G401 (cell line): ENCODE measurements around the gene RPA1. TPM values are rescaled to one million over a fixed set of nuclear protein-coding genes. Genes with fewer than 3 reads are reported as not detected.
A peak's percentile ranks its signal among the peaks of the same experiment; 100 is the strongest.

Experiments
- DNase-seq: peaks from one replicate; pipeline ENCODE4 v3.0.0-alpha.2; 2015; ENCODE audit warnings: low spot score
- in situ Hi-C: cut with HindIII; loops from 2 replicates; pipeline ENCODE4 v1.10.0; 2016; ENCODE audit warnings: low sequenced_read_pairs, mixed read lengths
- total RNA-seq: library from RNA; depleted of rRNA; stranded (reverse); fragments of >200 nt; shearing (Covaris generic); gene quantifications from 2 replicates; pipeline ENCODE4 v1.2.3, GENCODE V29; 2014

Gene RPA1
- total RNA-seq, 1 experiment from 2014 or later, result 102 TPM

DNA sequence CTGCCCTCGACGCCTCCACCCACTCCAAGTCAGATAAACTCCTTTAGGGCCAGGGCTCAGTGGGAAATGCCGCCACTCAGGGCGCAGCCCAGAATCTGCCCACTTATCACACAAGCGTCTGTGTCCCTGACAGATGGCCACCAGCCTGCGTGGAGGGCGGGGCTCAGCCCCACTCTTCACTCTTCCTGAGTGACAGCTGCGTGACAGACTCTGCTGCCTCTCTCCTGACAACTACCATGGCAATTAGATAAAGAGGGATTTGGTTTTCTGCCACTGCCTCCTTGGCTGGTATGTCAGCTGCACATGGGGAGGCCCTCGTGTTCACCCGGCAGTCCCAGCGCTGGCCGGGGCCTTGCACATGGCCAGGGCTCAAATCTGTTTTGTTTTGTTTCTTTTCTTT lies 99.2 kb downstream of the RPA1 start:
- in situ Hi-C loops, result no loop called here
- DNase-seq, result peak; percentile 80

DNA sequence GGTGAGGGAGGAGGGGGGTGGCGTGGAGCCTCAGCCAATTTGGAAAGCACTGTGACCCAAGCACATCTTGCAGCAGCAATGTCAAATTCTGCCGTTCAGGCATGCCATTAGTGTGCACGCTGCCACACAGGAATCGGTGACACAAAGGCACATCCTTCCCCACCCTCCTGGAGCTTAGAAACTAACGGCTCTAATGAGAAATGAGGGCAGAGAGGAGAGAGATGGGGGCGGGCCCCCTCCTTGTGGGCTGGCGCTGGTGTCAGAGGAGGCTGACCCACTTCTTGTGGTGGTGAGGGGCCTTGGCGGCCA lies 100.5 kb downstream of the RPA1 start:
- in situ Hi-C loops, result no loop called here
- DNase-seq, result no peak

DNA sequence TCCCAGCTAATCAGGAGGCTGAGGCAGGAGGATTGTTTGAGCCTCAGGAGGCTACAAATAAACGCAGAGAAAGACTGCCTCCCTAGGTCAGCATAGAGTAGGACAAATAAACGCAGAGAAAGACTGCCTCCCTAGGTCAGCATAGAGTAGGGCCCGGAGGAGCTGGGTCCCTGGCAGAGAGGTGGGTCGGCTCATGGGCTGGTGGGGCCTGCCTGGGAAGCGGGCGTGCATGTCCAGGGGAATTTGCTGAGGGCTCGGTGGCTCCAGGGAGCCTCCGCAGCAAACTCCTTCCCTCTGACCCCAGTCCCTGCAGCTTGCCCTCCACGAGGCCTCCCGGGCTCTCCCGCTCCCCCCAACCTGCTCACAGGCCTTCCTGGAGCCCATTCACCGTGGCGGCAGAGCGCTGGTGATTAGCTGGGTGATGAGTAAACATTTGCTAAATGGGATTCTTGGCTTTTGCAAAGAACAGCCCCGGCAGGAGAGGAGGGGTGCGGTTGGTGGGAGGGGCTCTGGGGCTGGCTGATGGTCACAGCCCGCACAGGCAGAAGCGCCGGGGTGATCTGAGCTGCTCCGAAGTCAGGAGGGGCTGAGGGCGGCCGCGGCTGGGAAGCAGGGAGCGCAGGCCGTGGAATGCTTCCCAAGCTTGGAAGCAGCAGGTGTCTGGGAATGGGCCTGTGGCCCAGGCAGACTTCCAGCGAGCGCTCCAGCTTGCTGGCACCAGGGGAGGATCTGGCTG lies 102.2 kb downstream of the RPA1 start:
- peak; percentile 86 for DNase-seq
- in situ Hi-C loops, result no loop called here

DNA sequence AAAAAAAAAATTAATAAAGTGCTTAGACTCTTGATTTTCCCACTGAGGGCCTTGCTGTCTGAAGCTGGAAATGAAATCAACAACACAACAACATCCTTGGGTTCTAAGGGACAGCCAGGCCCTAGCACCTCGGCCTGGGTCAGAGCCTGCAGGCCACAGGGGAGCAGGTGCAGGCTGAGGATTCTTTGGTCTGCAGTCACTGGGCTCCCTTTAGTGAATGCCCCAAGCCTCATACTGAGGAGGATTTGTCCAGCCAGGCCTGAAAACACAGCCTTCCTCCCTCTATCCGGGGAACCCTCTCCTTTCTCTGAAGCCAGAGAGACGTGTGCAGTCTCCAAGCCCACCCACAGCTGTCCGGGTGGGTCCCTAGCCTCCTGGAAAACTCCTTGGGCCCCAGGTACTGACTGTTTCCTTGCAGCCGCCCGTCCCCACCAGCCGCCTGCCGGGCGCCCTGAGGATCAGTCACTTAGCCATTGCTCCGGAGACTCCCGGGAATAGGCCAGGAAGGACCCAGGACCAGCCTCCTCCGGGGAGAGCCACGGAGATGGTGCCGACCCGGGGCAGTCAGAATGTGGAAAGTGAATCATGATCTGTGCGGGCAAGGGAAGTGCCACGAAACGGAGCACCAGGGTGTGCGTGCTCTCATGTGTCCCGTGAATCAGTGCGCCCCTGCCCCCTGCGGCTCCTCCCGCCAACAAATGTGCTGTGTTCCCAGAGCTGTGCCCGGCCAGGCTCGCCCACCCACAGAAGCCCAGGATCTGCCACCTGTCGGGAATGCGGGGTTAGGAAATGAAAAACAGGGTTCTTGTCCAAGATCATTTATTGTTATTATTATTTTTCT lies 104.3 kb downstream of the RPA1 start:
- in situ Hi-C loops, result no loop called here
- DNase-seq, result no peak

DNA sequence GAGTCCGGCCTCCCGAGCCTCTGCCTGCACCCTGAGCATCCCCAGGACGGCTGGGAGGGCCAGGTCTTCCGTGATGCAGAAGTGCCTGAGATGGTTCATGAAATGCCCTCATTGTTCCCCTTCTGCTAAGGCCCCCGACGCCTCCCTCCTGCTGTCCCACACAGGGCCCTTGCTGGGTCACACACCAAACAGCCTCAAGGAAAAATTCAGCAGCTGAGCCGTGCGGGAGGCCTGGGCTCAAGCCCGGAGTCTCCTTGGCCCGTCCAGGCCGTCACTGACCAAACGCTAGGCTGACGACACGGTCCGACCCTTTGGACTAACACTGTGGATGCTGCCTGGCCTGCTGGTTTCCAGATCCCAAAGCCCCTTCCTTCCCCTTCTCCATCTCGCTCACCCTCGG lies 105.1 kb downstream of the RPA1 start:
- peak; percentile 53 for DNase-seq
- in situ Hi-C loops, result no loop called here

DNA sequence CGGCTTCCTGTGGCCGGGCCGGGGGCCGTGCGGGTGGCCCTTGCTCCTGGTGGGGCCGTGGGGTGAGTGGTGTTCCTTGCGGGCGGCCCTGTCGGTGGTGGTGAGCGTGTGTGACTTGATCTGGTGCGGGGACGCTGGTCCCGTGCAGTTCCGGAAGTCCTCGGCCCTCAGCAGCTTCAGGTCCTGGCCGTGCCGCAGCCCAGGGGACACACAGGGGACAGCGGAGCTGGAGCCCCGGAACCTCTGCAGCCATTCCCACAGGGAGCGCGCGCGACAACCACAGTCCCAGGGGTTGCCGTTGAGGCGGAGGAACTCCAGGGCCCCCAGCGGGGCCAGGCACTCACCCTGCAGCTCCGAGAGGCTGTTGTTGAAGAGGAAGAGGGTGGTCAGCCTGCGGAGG lies 107.0 kb downstream of the RPA1 start:
- DNase-seq, result no peak
- in situ Hi-C loops, result no loop called here

DNA sequence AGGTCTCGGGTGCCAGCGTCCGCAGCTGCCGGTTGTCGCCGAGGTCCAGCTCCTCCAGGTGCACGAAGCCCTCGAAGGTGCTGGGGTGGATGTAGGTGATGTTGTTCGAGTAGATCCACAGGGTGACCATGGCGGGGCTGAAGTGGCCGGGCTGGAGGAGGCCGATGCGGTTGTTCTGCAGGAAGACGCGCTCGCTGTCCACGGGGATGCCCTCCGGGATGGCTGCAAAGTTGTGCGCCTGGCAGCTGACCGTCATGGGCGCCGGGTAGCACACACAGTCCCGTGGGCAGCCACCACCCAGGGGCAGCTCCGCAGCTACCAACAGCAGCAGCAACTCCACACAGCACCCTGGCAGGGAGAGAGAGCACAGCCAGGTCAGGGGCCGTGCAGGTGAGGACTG lies 107.7 kb downstream of the RPA1 start:
- DNase-seq, result no peak
- in situ Hi-C loops, result no loop called here

DNA sequence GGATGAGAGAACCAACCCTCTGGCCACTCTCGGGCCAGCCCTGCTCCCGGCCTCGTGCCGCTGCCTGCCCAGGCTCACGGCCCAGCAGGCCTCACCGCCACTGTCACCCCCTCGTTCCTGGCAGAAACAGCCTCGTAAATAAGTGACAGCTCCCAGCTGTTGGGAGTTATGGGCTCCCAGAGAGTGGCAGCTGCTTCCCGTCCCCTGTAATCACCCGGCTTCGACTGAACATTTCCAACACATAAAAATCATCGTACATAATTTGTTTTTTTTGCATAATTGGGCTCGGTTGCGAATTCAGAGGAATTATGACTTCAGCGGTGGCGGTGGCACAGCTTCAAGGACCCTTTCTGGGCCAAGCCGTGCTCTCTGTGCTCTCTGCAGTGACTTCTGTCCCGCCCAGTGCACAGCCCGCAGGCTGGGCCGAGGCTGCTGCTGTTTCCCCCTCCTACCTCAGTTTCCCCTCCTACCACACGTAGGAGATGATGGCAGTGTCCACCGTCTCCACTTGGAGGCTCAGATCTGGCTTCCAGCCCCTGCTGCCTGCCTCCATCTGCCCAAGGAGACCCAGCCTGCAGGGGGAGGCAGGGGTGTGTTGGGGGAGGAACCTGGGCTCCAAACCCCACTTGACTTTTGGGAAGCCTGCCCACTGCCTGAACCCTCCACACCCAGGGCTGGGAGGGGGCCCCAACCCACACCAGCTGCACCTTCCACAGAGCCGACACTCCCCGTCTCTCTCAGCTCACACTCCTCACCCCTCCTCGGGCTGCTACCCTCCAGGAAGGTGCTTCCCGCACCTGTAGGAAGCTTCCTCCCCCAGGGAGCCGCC lies 110.4 kb downstream of the RPA1 start:
- in situ Hi-C loops, result no loop called here
- no peak for DNase-seq

DNA sequence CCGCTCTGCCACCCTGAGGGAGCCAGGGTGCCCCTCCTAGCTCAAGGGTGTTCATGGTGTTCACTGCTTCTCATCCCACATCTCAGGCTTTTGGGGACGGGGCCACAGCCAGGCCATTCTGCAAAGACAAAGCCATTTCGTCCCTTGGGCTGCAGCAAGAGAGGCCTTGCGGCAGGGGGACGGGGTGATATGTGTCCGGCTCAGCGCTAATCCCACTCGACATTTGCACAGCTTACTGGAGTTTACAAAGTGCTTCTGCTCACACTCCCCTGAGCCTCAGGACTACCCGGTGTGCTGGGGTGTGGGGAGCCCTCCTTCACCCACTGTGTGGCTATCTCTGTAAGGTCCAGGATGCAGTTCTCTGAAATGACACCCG lies 111.0 kb downstream of the RPA1 start:
- in situ Hi-C loops, result no loop called here

DNA sequence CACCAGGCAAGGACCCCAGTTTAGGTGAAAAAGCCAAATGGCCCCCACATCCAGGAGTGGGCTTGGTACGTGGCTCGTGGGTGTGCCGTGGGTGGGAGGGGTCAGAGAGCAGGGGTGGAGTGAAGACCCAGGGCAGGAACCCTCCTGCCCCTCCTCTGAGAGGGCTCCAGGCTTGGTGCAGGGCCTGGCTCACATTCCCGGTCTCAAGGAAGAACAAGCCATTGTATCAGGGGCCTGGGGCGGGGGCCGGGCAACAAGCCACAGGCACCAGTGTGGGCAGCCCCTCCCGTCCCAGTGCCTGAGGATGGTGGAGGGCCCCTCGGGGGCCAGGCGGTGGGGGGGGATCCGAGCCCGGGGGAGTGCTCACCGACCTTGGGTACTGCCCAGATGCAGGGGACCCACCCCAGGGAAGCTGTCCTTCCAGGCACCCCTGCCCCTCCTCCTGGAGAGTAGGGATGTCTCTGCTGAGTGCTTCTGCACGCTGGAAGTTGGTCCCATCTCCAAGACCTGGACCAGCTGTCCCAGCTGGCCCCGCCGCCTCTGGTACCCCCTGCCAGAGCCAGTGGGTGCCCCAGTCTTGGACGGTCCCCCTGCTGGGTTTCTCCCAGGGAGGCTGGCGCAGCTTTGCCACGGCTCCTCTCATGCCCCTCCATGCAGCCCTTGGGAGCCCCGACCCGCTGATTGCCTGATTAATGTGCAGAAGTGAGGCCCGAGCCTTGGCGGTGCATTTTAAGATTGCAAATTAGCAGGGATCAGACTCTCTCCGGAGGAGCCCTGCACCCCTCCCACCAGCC lies 111.7 kb downstream of the RPA1 start:
- in situ Hi-C loops, result no loop called here
- DNase-seq, result no peak

More for the DNA sequence above, 111.0 kb downstream of the RPA1 start:
- DNase-seq, result no peak

DNA sequence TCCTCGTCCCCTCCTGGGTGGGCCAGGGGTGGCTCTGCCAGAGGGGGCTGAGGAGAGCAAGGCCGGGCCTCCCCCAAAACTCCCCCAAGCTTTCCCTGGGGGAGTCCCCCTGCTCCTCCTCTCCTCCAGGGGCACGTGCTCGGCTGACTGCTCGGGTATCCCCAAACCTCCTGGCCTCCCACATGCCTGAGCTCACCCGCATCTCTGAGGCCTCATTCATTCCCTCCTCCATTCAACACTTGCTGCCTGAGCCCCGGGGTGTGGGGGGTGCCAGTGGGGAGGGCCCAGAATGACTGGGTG lies 112.2 kb downstream of the RPA1 start:
- no peak for DNase-seq
- in situ Hi-C loops, result no loop called here

DNA sequence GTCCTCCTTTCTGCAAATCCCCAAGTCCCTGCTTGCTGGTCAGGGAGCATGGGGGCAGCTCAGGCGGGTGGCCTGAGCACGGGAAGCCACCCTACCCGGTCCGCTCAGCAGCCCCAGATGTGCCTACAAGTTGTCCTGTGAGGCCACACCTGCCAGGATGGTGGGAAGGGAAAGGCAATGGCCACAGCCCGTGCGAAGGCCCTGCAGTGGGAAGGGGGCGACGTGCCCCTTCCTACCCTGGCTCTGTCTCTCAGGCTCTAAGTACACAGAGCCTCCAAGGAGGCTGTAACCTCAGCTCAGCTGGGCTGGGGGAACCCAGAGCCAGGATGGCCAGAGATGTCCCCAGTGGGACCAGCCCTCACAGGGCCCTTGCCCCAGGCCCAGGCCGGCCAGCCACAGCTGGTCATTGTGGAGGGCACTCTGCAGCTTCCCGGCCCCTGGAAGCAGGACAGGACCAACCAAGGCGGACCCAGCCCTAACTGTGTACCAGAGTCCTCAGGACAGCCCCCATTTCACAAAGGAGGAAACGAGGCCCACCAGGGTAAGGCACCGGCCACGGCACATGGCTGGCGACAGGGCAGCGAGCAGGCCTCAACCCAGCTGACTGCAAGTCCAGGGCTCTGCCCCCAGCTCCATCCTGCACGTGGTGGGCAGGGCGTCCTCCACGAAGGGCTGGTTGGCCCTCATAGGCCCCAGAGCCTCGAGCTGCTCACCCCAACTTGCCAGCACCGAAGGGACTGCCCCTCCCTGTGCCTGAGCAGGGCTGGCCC lies 113.0 kb downstream of the RPA1 start:
- in situ Hi-C loops, result no loop called here
- no peak for DNase-seq

DNA sequence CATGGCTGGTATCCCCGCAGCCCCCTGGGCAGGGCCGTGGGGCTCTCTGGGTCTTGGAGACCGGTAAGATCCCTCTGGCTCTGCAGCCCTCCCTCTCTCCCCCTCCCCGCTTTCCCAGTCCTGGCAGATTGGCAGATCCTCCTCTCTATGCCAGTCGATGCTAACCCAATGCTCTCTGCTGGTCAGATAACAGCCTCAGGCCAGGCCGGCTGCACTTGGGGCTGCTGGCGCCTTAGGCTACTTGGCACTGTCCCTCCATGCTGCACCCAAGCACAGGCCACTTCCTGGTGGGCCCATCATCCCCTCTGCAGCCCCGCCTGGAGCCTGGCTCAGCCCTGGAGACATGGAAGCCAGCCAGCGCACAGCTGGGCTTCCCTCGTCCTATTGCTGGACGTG lies 113.6 kb downstream of the RPA1 start:
- no peak for DNase-seq
- in situ Hi-C loops, result no loop called here

DNA sequence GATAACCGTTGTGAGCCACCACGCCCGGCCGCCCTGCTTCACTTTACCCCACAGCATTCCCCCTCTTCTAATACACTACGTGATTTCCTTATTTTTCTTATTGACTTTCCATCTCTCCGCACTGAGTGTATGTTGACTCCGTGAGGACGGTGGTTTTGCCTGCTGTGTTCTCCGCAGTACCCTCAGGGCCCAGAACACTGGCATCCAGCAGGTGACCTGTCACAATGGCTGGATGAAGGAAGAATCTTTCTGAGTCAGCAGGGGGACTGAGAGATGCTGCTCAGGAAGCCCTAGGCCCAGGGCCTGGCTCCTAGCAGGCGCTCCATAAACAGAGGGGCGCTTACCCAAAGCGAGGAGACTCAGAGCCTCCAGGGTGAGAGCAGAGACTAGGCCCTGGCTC lies 115.8 kb downstream of the RPA1 start:
- in situ Hi-C loops, result no loop called here
- no peak for DNase-seq

DNA sequence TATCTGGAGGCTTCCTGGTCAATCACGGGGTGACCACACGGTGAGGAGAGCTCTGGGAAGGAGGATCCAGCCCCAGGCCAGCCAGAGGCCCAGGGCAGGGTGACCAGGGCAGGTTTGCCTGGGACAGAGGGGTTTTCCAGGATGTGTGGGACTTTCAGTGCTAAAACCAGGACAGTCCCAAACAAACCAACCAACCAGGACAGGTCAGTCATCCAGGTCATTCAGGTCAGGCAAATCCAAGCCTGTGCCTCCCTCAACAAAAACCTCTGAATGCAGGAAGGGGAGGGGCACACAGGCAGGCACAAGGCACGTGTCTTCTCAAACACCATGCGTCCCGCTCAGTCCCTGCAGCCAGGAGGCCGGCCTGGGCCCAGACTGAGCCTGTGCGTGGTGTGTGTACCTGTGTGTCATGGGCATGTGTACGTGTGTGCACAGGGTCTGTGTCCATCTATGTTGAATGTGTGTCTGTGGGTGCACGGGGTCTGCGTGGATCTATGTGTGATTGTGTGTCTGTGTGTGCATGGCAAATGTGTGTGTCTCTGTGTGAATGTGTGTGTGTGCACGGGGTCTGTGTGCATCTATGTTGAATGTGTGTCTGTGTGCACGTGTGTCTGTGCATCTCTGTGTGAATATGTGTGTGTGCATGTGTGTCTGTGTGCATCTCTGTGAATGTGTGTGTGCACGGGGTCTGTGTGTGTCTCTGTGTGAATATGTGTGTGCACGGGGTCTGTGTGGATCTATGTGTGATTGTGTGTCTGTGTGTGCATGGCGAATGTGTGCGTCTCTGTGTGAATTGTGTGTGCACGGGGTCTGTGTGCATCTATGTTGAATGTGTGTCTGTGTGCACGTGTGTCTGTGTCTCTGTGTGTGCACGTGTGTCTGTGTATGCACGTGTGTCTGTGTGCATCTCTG lies 116.5 kb downstream of the RPA1 start:
- in situ Hi-C loops, result no loop called here
- DNase-seq, result no peak

DNA sequence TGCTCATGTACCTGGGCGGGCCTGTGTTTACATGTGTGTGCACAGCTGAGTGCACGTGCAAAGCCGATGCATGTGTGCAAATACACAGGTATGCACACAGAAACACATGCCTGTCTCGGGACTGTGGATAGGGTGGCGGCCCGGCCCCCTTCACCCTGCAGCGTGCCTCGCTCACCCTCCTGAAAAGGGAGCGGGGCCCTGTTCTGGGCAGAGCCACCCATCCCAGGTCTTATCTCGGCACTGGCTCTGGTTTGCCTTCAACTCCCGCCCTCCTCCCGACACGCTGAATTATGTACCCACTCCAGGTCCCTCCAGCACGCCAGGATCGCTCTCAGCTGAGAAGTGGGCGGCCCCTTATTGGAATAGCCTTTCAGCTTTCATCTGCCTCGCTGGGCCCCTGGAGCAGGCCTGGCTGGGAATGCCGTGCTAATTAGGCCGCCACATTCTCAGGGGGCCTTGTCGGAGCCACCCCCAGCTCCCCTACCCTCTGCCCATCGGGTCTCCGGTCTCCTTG lies 117.5 kb downstream of the RPA1 start:
- DNase-seq, result no peak
- in situ Hi-C loops, result no loop called here

DNA sequence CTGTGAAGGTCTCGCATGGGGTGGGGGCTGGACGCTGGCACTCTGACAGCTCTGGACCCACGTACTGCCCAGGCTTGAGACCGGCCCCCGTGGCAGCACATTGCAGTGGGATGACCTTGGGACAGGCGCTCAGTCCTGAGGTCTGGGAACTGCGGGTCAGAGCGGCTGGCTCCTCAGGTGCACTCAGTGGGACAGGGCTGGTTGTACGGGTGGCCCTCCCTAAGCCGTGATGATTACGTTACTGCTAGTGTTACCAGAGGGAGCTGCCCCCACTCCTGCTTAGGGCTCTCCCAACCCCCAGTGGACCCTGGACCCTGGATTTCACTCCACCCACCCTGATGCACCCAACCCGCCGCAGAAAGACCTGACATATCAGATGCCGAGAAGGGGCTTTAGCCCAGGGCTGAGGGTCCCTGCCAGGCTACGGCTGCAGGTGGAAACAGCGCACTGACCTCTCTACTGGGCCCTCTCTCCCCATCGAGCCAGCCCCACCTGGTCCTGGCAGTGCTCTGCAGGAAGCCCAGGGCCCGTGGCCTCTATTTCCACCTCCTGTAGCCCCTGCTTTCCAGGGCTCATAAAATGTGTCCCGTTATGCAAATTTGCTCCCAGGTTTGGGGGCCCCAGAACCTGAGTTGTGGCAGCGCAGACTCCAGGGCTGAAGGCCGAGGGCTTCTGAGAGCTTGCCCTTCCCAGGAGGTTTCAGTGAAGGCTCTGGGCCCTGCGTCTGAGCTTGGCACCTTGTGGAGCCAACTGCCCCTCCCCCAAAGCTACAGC lies 118.1 kb downstream of the RPA1 start:
- no peak for DNase-seq
- in situ Hi-C loops, result no loop called here
